Middle frontal gyrus (tissue), 1 donor: ENCODE measurements around the gene PLA2G4D.

ENCODE experiments used
- DNase-seq: peaks from one replicate; pipeline ENCODE4 v3.0.0-alpha.2; 2015; ENCODE audit warnings: low spot score; ENCODE audit errors: extremely low spot score

The PLA2G4D gene

GRCh38 chr15:42058791-42059190 lies 35.6 kb downstream of the PLA2G4D start:
- no peak for DNase-seq

- DNase-seq = no peak
Observed at GRCh38 chr15:42057799-42058646, 36.3 kb downstream of the PLA2G4D start.

GRCh38 chr15:42056934-42057798 lies 37.2 kb downstream of the PLA2G4D start:
- DNase-seq = peak; percentile 18

- no peak for DNase-seq
Observed at GRCh38 chr15:42053914-42054313, 40.4 kb downstream of the PLA2G4D start.

- no peak for DNase-seq
Observed at GRCh38 chr15:42053010-42053409, 41.4 kb downstream of the PLA2G4D start.

- DNase-seq = no peak
Observed at GRCh38 chr15:42050484-42051255, 43.7 kb downstream of the PLA2G4D start.

- DNase-seq = no peak
Observed at GRCh38 chr15:42048821-42049200, 45.6 kb downstream of the PLA2G4D start.

- DNase-seq = no peak
Observed at GRCh38 chr15:42048080-42048820, 46.1 kb downstream of the PLA2G4D start.

- DNase-seq = no peak
Observed at GRCh38 chr15:42046597-42046996, 47.8 kb downstream of the PLA2G4D start.

- no peak for DNase-seq
Observed at GRCh38 chr15:42045211-42045615, 49.1 kb downstream of the PLA2G4D start.

GRCh38 chr15:42042602-42043400 lies 51.6 kb downstream of the PLA2G4D start:
- no peak for DNase-seq

- DNase-seq = no peak
Observed at GRCh38 chr15:42038401-42038800, 56.0 kb downstream of the PLA2G4D start.

GRCh38 chr15:42037656-42038055 lies 56.7 kb downstream of the PLA2G4D start:
- DNase-seq = no peak

GRCh38 chr15:42036966-42037365 lies 57.4 kb downstream of the PLA2G4D start:
- no peak for DNase-seq

GRCh38 chr15:42036112-42036905 lies 58.1 kb downstream of the PLA2G4D start:
- no peak for DNase-seq

GRCh38 chr15:42035435-42035761 lies 59.0 kb downstream of the PLA2G4D start:
- DNase-seq = no peak

GRCh38 chr15:42034628-42035434 lies 59.5 kb downstream of the PLA2G4D start:
- DNase-seq = no peak

GRCh38 chr15:42033214-42033873 lies 61.0 kb downstream of the PLA2G4D start:
- DNase-seq = no peak
